CD4-positive, alpha-beta T cell (primary cell): ENCODE data around the gene RBBP6. TPM values are rescaled to one million over a fixed set of nuclear protein-coding genes. Genes with fewer than 3 reads are reported as not detected.

Experiments
- ATAC-seq: fragments of 200-7000 bp; cut with Tn5 transposase; one replicate; pipeline ENCODE4 v1.10.0; 2022; ENCODE audit warnings: mild to moderate bottlenecking; ENCODE audit not compliant: poor library complexity
- CTCF ChIA-PET: fragments of 350-600 bp; sonication (Branson Sonifier 250); formaldehyde crosslinking; loops from one replicate; lab custom pipeline; 2021; ENCODE audit warnings: antibody characterized with exemption, inconsistent platforms; lab: Charles Lee
- POLR2A ChIA-PET: fragments of 350-600 bp; sonication (Branson Sonifier 250); formaldehyde crosslinking; loops from one replicate; lab custom pipeline; 2021; ENCODE audit warnings: antibody characterized with exemption, inconsistent platforms; lab: Charles Lee
- DNase-seq, 14 experiments: peaks; one replicate each; pipeline ENCODE4 v3.0.0-alpha.2; 2013 to 2020; ENCODE audit warnings: mixed read lengths in 2 of 14
- H3K27ac ChIP-seq, 2 donors: one replicate each; pipeline versions ENCODE4 v1.5.1 to v1.7.0; 2013; ENCODE audit warnings: low read length in 2 of 2, low read depth in 1 of 2, mild to moderate bottlenecking in 1 of 2
- H3K27me3 ChIP-seq, 2 experiments: 1 replicate in 1 of 2; 2 replicates in 1 of 2; pipeline versions ENCODE4 v1.6.1 to v1.7.0; 2013; ENCODE audit warnings: low read length in 2 of 2, control low read depth in 1 of 2, mild to moderate bottlenecking in 1 of 2, moderate library complexity in 1 of 2; ENCODE audit not compliant: insufficient read depth in 2 of 2, control insufficient read depth in 1 of 2
- H3K36me3 ChIP-seq: one replicate; pipeline ENCODE4 v1.6.1; 2013; ENCODE audit warnings: low read length, control low read depth; ENCODE audit not compliant: insufficient read depth
- H3K4me1 ChIP-seq: one replicate; pipeline ENCODE4 v1.6.1; 2013; ENCODE audit warnings: low read length, control low read depth; ENCODE audit not compliant: insufficient read depth
- H3K4me3 ChIP-seq: one replicate; pipeline ENCODE4 v1.5.1; 2013; ENCODE audit warnings: mild to moderate bottlenecking, low read length, moderate library complexity
- H3K9me3 ChIP-seq, 2 experiments: 1 replicate in 1 of 2; 2 replicates in 1 of 2; pipeline versions ENCODE4 v1.6.1 to v1.7.0; 2013; ENCODE audit warnings: low read length in 2 of 2, mild to moderate bottlenecking in 2 of 2, control low read depth in 1 of 2, moderate library complexity in 1 of 2; ENCODE audit not compliant: control insufficient read depth in 1 of 2, insufficient read depth in 1 of 2
- H3K27ac Mint-ChIP-seq: one replicate; pipeline ENCODE4 v1.8.0; 2020; ENCODE audit warnings: mixed read lengths
- H3K27me3 Mint-ChIP-seq: one replicate; pipeline ENCODE4 v1.8.0; 2021; ENCODE audit warnings: mixed read lengths
- H3K36me3 Mint-ChIP-seq: one replicate; pipeline ENCODE4 v1.8.0; 2021; ENCODE audit warnings: low read depth, mixed read lengths
- H3K4me1 Mint-ChIP-seq: one replicate; pipeline ENCODE4 v1.8.0; 2021; ENCODE audit warnings: low read depth, mixed read lengths
- H3K4me3 Mint-ChIP-seq: one replicate; pipeline ENCODE4 v1.8.0; 2020; ENCODE audit warnings: mild to moderate bottlenecking, mixed read lengths
- H3K9me3 Mint-ChIP-seq: one replicate; pipeline ENCODE4 v1.8.0; 2020; ENCODE audit warnings: mixed read lengths
- intact Hi-C, 2 experiments: fragments of 100-400 bp; cut with DNase I in 1 of 2; cut with micrococcal nuclease in 1 of 2; formaldehyde crosslinking; loops; one replicate each; pipeline versions ENCODE4 v1.15.1 to v1.9.0; 2023 to 2025; cut with DNase I, micrococcal nuclease
- total RNA-seq, 174 experiments: library from RNA in 2 of 174; stranded (reverse) in 2 of 174; gene quantifications; one replicate each; pipeline ENCODE4 v1.2.3 and lab custom pipeline; 2021 to 2026
- TF ChIP-seq, protein P1 (sequence below): fragments of 200-600 bp; IDR thresholded peaks from one replicate; pipeline ENCODE4 v1.8.0; 2022; ENCODE audit warnings: antibody characterized with exemption, mild to moderate bottlenecking

Gene RBBP6
- total RNA-seq, 2 experiments from 2014 or later, result 178 TPM

DNA sequence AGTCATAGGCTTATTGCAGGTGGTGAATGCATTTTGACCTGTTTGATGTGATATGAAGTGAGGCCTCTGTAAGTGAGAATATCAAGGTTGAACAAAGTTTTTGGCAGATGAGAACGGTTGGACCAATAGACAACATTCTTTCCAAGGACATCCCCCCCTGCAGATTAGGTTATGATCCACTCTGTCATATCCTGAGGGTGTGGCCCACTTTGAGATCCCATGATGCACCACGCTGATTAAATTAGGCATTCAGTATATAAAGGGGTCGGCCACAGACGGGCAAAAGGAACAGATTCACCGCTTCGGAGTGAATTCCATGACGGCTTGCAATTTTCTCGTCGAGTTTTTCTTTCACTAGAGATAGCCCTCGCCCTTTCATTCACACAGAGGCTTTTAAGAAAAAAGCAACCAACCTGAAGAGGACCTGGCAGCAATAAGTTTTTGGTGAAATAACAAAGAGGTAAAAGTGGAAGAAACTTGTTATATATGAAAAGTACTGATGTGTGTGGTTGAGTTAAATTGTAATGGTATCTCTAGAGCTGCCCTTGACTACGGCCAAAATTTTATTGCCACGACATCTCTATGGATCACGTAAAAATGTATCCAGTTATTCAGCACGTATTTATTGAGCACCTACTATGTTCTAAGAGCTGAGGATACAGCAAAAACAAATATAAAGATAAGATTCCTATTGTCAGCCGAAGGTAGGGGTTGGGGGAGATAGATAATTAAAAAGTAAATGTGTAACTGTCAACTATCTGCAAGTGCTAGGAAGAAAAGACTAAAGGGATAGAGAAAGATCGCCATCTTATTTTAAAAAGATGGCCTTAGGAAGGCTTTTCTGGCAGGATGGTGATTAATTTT lies 1.7 kb upstream of the RBBP6 start:
- TF ChIP-seq, protein P1, sequence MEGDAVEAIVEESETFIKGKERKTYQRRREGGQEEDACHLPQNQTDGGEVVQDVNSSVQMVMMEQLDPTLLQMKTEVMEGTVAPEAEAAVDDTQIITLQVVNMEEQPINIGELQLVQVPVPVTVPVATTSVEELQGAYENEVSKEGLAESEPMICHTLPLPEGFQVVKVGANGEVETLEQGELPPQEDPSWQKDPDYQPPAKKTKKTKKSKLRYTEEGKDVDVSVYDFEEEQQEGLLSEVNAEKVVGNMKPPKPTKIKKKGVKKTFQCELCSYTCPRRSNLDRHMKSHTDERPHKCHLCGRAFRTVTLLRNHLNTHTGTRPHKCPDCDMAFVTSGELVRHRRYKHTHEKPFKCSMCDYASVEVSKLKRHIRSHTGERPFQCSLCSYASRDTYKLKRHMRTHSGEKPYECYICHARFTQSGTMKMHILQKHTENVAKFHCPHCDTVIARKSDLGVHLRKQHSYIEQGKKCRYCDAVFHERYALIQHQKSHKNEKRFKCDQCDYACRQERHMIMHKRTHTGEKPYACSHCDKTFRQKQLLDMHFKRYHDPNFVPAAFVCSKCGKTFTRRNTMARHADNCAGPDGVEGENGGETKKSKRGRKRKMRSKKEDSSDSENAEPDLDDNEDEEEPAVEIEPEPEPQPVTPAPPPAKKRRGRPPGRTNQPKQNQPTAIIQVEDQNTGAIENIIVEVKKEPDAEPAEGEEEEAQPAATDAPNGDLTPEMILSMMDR, result no peak
- H3K9me3 ChIP-seq, result no peaks in the 10 kb centered on the region
- Mint-ChIP-seq H3K9me3 (no peaks in the 10 kb centered on the region), H3K4me1 (peaks cover 38% of the 10 kb centered on the region), H3K36me3 (peaks cover 33% of the 10 kb centered on the region), H3K27me3 (no peaks in the 10 kb centered on the region), H3K4me3 (peak overlapping the region; percentile 79), H3K27ac (peak overlapping the region; percentile 69)
- no peaks in the 10 kb centered on the region for H3K36me3 ChIP-seq
- POLR2A ChIA-PET, result interaction anchor here (1.2 to 1.4 kb wide), 2 partner anchors 193 to 523 kb away, joined by 6 to 8 read pairs; no protein-coding TSS in a partner anchor
- H3K27ac ChIP-seq, result no peak overlapping the region
- no peak overlapping the region for H3K4me3 ChIP-seq
- CTCF ChIA-PET, result interaction anchor here (1.0 kb wide), 1 partner anchor 20 kb away, joined by 4 read pairs; no protein-coding TSS in a partner anchor
- no peak for ATAC-seq
- DNase-seq, result peak in 2 of 14 experiments; percentile 26 to 42
- no peaks in the 10 kb centered on the region for H3K27me3 ChIP-seq
- intact Hi-C loops, result loop anchor here (2.0 to 10.0 kb wide), 5 partner anchors 17 to 703 kb away; partner anchors contain the start of genes TNRC6A (in 2 of the 2), ARHGAP17 (in 1 of the 2) and PRKCB (in 1 of the 2)
- H3K4me1 ChIP-seq, result peaks cover 10% of the 10 kb centered on the region

DNA sequence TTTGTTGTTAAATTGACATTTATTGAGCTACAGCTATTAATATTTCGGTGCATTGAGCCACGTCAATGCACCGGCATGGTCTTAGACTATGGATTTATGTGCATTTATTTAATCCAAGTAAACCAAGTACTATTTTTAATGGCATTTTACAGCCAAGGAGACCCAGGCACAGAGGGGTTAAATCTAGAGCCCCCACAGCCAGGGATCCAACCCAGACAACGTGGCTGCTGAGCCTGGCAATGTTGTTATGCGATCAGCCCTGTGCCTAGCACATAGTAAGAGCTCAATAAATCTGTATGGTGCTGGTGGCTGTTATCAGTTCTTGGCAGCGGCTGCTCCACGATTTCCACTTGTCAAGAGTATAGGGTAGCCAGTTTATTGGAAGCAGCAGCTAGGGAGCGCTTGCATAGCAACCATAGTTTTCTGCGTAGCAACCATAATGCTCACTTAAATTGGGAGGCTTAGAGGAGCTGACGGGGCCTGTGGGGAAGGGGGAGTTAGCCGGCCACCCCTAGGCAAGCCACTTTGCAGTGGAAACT lies 541 bp upstream of the RBBP6 start:
- peak overlapping the region; percentile 100 for H3K4me3 Mint-ChIP-seq
- H3K27ac ChIP-seq, result peak overlapping the region; percentile 79 to 95
- H3K4me1 ChIP-seq, result peaks cover 16% of the 10 kb centered on the region
- peaks cover 49% of the 10 kb centered on the region for H3K4me1 Mint-ChIP-seq
- H3K9me3 ChIP-seq, result no peaks in the 10 kb centered on the region
- peak overlapping the region; percentile 90 for H3K4me3 ChIP-seq
- no peaks in the 10 kb centered on the region for H3K9me3 Mint-ChIP-seq
- ChIA-PET POLR2A (interaction anchor here (0.9 to 2.4 kb wide), 7 partner anchors 12 to 522 kb away, joined by 3 to 11 read pairs (median 5); partner anchors contain the start of gene ARHGAP17), CTCF (interaction anchor here (1.1 kb wide), 1 partner anchor 15 kb away, joined by 4 read pairs; no protein-coding TSS in a partner anchor)
- no peaks in the 10 kb centered on the region for H3K27me3 Mint-ChIP-seq
- no peak for DNase-seq
- H3K27ac Mint-ChIP-seq, result peak overlapping the region; percentile 100
- peaks cover 40% of the 10 kb centered on the region for H3K36me3 Mint-ChIP-seq
- intact Hi-C loops, result loop anchor here (2.0 to 10.0 kb wide), 5 partner anchors 18 to 704 kb away; partner anchors contain the start of genes TNRC6A (in 2 of the 2), ARHGAP17 (in 1 of the 2) and PRKCB (in 1 of the 2)
- H3K36me3 ChIP-seq, result no peaks in the 10 kb centered on the region
- TF ChIP-seq, protein P1, result no peak
- no peaks in the 10 kb centered on the region for H3K27me3 ChIP-seq
- no peak for ATAC-seq

DNA sequence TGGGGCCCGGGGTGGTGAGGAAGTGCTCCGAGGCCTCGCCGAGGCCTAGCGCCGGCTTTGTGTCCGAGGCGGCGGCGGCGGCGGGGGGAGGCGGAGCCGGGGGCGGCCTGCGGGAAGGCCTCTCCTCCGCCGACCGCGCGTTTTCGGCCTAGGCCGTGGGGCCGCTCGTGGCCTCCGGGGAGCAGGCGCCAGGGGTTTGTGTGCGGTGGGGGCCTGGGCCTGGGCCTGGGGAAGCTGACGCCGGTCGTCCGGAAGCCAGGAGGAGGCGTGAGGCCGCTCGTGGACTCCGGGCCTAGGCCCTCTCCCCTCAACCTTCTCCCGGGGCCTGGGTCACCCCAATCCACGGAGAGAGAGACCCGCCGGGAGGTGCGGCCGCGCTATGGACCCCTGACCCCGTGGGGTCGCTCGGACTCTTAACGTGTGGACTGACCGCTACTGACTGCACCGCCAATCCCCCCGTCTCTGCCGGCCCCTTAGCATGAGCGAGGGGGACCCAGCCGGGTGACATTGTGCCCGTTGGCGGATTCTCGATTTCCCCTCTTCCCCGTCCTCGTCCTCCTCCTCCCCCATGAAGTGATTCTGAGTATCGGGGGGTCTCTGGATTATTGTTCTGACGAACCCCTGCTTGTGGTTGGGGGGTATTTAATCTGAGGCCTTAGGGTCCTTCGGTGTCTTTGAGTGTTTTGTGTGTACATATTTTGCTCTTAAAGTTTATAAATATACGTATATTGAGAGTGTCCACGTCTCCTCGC lies 660 bp downstream of the RBBP6 start:
- DNase-seq, result peak in 8 of 14 experiments; percentile 23 to 61 (median 40)
- peak overlapping the region; percentile 90 for H3K4me3 ChIP-seq
- H3K27me3 ChIP-seq, result no peaks in the 10 kb centered on the region
- H3K36me3 Mint-ChIP-seq, result peaks cover 52% of the 10 kb centered on the region
- no peak for ATAC-seq
- no peaks in the 10 kb centered on the region for H3K27me3 Mint-ChIP-seq
- intact Hi-C loops, result loop anchor here (2.0 to 10.0 kb wide), 8 partner anchors 19 to 717 kb away; partner anchors contain the start of genes TNRC6A (in 2 of the 2), ARHGAP17 (in 1 of the 2), LCMT1 (in 1 of the 2) and PRKCB (in 1 of the 2)
- CTCF ChIA-PET, result no interaction called here
- POLR2A ChIA-PET, result interaction anchor here (0.7 to 2.4 kb wide), 5 partner anchors 9 to 1390 kb away, joined by 3 to 11 read pairs (median 7); partner anchors contain the start of gene ARHGAP17
- H3K27ac Mint-ChIP-seq, result peak overlapping the region; percentile 100
- peaks cover 16% of the 10 kb centered on the region for H3K4me1 ChIP-seq
- H3K9me3 Mint-ChIP-seq, result no peaks in the 10 kb centered on the region
- H3K27ac ChIP-seq, result peak overlapping the region; percentile 95 to 97
- no peaks in the 10 kb centered on the region for H3K9me3 ChIP-seq
- H3K36me3 ChIP-seq, result no peaks in the 10 kb centered on the region
- H3K4me3 Mint-ChIP-seq, result peak overlapping the region; percentile 95
- TF ChIP-seq, protein P1, result no peak
- H3K4me1 Mint-ChIP-seq, result peaks cover 61% of the 10 kb centered on the region
